Left lobe of liver (tissue), 2 donors: ENCODE measurements around the gene ATP1A2. TPM values are rescaled to one million over a fixed set of nuclear protein-coding genes. Genes with fewer than 3 reads are reported as not detected.
A peak's percentile ranks its signal among the peaks of the same experiment; 100 is the strongest.

Experiments used
- ATAC-seq: fragments of 200-7000 bp; cut with Tn5 transposase; one replicate; pipeline ENCODE4 v1.9.1; 2020; ENCODE audit warnings: mild to moderate bottlenecking, moderate library complexity
- DNase-seq: peaks from one replicate; pipeline ENCODE4 v3.0.0-alpha.2; 2020; ENCODE audit warnings: low spot score
- total RNA-seq: library from RNA; stranded (reverse); gene quantifications from one replicate; pipeline ENCODE4 v1.2.1, GENCODE V29; 2021
- donor health status: DM: no; HTN: no; CAD: no; lungs with moderate emphysema.
- donor health status: DM: no; HTN: yes; CAD: no.

The ATP1A2 gene
- total RNA-seq, 1 donor from 2014 or later = 0.45 TPM

- ATAC-seq = no peak
- no peak for DNase-seq
Observed at GRCh38 chr1:160084771-160085321, 30.7 kb upstream of the ATP1A2 start.

- DNase-seq = peak; percentile 79
Observed at GRCh38 chr1:160085686-160086455, 29.7 kb upstream of the ATP1A2 start.

GRCh38 chr1:160086456-160086892, 29.1 kb upstream of the ATP1A2 start:
- ATAC-seq (no peak), DNase-seq (no peak)

More at GRCh38 chr1:160085686-160086455, 29.7 kb upstream of the ATP1A2 start:
- peak; percentile 86 for ATAC-seq

GRCh38 chr1:160087118-160087662, 28.4 kb upstream of the ATP1A2 start:
- DNase-seq (no peak), ATAC-seq (no peak)

- DNase-seq (no peak), ATAC-seq (no peak)
Observed at GRCh38 chr1:160089883-160090282, 25.7 kb upstream of the ATP1A2 start.

GRCh38 chr1:160090760-160091159, 24.8 kb upstream of the ATP1A2 start:
- DNase-seq (no peak), ATAC-seq (no peak)

- ATAC-seq (no peak), DNase-seq (no peak)
Observed at GRCh38 chr1:160091666-160092223, 23.8 kb upstream of the ATP1A2 start.

- ATAC-seq (no peak), DNase-seq (no peak)
Observed at GRCh38 chr1:160092366-160093068, 23.0 kb upstream of the ATP1A2 start.

- DNase-seq = no peak
- ATAC-seq = no peak
Observed at GRCh38 chr1:160093069-160093395, 22.5 kb upstream of the ATP1A2 start.

- ATAC-seq (peak; percentile 51), DNase-seq (peak; percentile 76)
Observed at GRCh38 chr1:160093624-160094290, 21.8 kb upstream of the ATP1A2 start.

GRCh38 chr1:160094291-160094625, 21.3 kb upstream of the ATP1A2 start:
- DNase-seq = no peak
- no peak for ATAC-seq

- DNase-seq (no peak), ATAC-seq (no peak)
Observed at GRCh38 chr1:160094806-160095205, 20.8 kb upstream of the ATP1A2 start.

GRCh38 chr1:160095382-160096105, 20.0 kb upstream of the ATP1A2 start:
- ATAC-seq = peak; percentile 6
- DNase-seq = peak; percentile 65

- ATAC-seq (peak; percentile 11), DNase-seq (peak; percentile 74)
Observed at GRCh38 chr1:160096274-160097116, 19.1 kb upstream of the ATP1A2 start.

- DNase-seq (no peak), ATAC-seq (no peak)
Observed at GRCh38 chr1:160097151-160097910, 18.2 kb upstream of the ATP1A2 start.

- DNase-seq (peak; percentile 93), ATAC-seq (peak; percentile 71)
Observed at GRCh38 chr1:160097911-160098851, 17.4 kb upstream of the ATP1A2 start, which contains the start of gene IGSF8. IGSF8 (minus strand) TSS chr1:160098619; CDS start chr1:160098472, 147 bp downstream.

GRCh38 chr1:160098852-160099561, 16.6 kb upstream of the ATP1A2 start:
- ATAC-seq = peak; percentile 70
- peak; percentile 98 for DNase-seq
